SJCRH30 (cell line): ENCODE data around the gene DPH5. TPM values are rescaled to one million over a fixed set of nuclear protein-coding genes. Genes with fewer than 3 reads are reported as not detected.

Source experiments
- DNase-seq, 2 experiments: peaks; one replicate each; pipeline ENCODE4 v3.0.0-alpha.2; 2015 to 2020
- H3K27ac ChIP-seq: fragments of 250-450 bp; sonication (Bioruptor Pico); 2 replicates; pipeline ENCODE4 v1.5.1; 2020; ENCODE audit warnings: mild to moderate bottlenecking, moderate library complexity
- H3K27me3 ChIP-seq: fragments of 250-450 bp; sonication (Bioruptor Pico); 2 replicates; pipeline ENCODE4 v1.5.1; 2020; ENCODE audit warnings: mild to moderate bottlenecking, moderate library complexity
- H3K36me3 ChIP-seq: fragments of 250-450 bp; sonication (Bioruptor Pico); 2 replicates; pipeline ENCODE4 v1.5.1; 2020; ENCODE audit warnings: mild to moderate bottlenecking, moderate library complexity
- H3K4me1 ChIP-seq: fragments of 250-450 bp; sonication (Bioruptor Pico); 2 replicates; pipeline ENCODE4 v1.5.1; 2020; ENCODE audit warnings: mild to moderate bottlenecking, moderate library complexity
- H3K4me3 ChIP-seq: fragments of 250-450 bp; sonication (Bioruptor Pico); 2 replicates; pipeline ENCODE4 v1.5.1; 2020; ENCODE audit warnings: mild to moderate bottlenecking, moderate library complexity
- H3K9me3 ChIP-seq: fragments of 250-450 bp; sonication (Bioruptor Pico); replicated peaks from 2 replicates; pipeline ENCODE4 v1.5.1; 2020; ENCODE audit warnings: mild to moderate bottlenecking, moderate library complexity
- total RNA-seq: library from RNA; depleted of rRNA; stranded (reverse); fragments of >200 nt; shearing (Covaris generic); gene quantifications from 2 replicates; pipeline ENCODE4 v1.2.3, GENCODE V29; 2014

Gene DPH5
- total RNA-seq, 1 experiment from 2014 or later: 41.4 TPM

GRCh38 chr1:101013776-101014175 is 11.8 kb downstream of the DPH5 start:
- H3K4me3 ChIP-seq: no peak overlapping the region
- H3K36me3 ChIP-seq: peaks cover 32% of the 10 kb centered on the region
- no peaks in the 10 kb centered on the region for H3K9me3 ChIP-seq
- H3K4me1 ChIP-seq: no peaks in the 10 kb centered on the region
- H3K27ac ChIP-seq: no peak overlapping the region
- no peak for DNase-seq
- H3K27me3 ChIP-seq: no peaks in the 10 kb centered on the region

GRCh38 chr1:101008229-101008834 is 17.3 kb downstream of the DPH5 start:
- Histone ChIP-seq H3K27me3 (no peaks in the 10 kb centered on the region), H3K27ac (no peak overlapping the region), H3K9me3 (no peaks in the 10 kb centered on the region), H3K4me1 (no peaks in the 10 kb centered on the region; the same call in 1 of the 2 replicates), H3K36me3 (peaks cover 25% of the 10 kb centered on the region), H3K4me3 (no peak overlapping the region)
- DNase-seq: no peak

- H3K27ac ChIP-seq: no peak overlapping the region
- no peaks in the 10 kb centered on the region for H3K27me3 ChIP-seq
Observed at GRCh38 chr1:101006553-101006952, 19.0 kb downstream of the DPH5 start.

GRCh38 chr1:101005871-101006270 is 19.7 kb downstream of the DPH5 start:
- Histone ChIP-seq H3K36me3 (peaks cover 15% of the 10 kb centered on the region; the same call in 1 of the 2 replicates), H3K27ac (no peak overlapping the region), H3K27me3 (no peaks in the 10 kb centered on the region), H3K9me3 (no peaks in the 10 kb centered on the region), H3K4me3 (no peak overlapping the region), H3K4me1 (peaks cover 15% of the 10 kb centered on the region)
- DNase-seq: no peak

More at GRCh38 chr1:101006553-101006952, 19.0 kb downstream of the DPH5 start:
- no peaks in the 10 kb centered on the region for H3K9me3 ChIP-seq
- DNase-seq: no peak
- peaks cover 15% of the 10 kb centered on the region for H3K4me1 ChIP-seq
- H3K4me3 ChIP-seq: no peak overlapping the region
- H3K36me3 ChIP-seq: peaks cover 13% of the 10 kb centered on the region; the same call in 1 of the 2 replicates

- H3K4me3 ChIP-seq: no peak overlapping the region
- H3K27ac ChIP-seq: no peak overlapping the region
- peaks cover 18% of the 10 kb centered on the region for H3K36me3 ChIP-seq
- no peaks in the 10 kb centered on the region for H3K27me3 ChIP-seq
- no peak for DNase-seq
- H3K4me1 ChIP-seq: peaks cover 15% of the 10 kb centered on the region
- no peaks in the 10 kb centered on the region for H3K9me3 ChIP-seq
Observed at GRCh38 chr1:101005183-101005582, 20.4 kb downstream of the DPH5 start.

GRCh38 chr1:101004670-101005069 is 20.9 kb downstream of the DPH5 start:
- Histone ChIP-seq H3K27me3 (no peaks in the 10 kb centered on the region), H3K36me3 (peaks cover 18% of the 10 kb centered on the region), H3K27ac (no peak overlapping the region), H3K9me3 (no peaks in the 10 kb centered on the region), H3K4me1 (peaks cover 15% of the 10 kb centered on the region), H3K4me3 (no peak overlapping the region)
- no peak for DNase-seq

- Histone ChIP-seq H3K4me3 (no peak overlapping the region), H3K9me3 (no peaks in the 10 kb centered on the region), H3K27ac (no peak overlapping the region), H3K4me1 (peaks cover 15% of the 10 kb centered on the region), H3K36me3 (peaks cover 13% of the 10 kb centered on the region), H3K27me3 (no peaks in the 10 kb centered on the region)
- DNase-seq: no peak
Observed at GRCh38 chr1:101004061-101004460, 21.5 kb downstream of the DPH5 start.

- no peak for DNase-seq
- peaks cover 12% of the 10 kb centered on the region for H3K36me3 ChIP-seq
- H3K9me3 ChIP-seq: no peaks in the 10 kb centered on the region
- peaks cover 15% of the 10 kb centered on the region for H3K4me1 ChIP-seq
- no peak overlapping the region for H3K27ac ChIP-seq
- H3K4me3 ChIP-seq: no peak overlapping the region
- no peaks in the 10 kb centered on the region for H3K27me3 ChIP-seq
Observed at GRCh38 chr1:101003012-101003650, 22.5 kb downstream of the DPH5 start.

- Histone ChIP-seq H3K4me3 (no peak overlapping the region), H3K27ac (no peak overlapping the region), H3K27me3 (no peaks in the 10 kb centered on the region), H3K4me1 (peaks cover 15% of the 10 kb centered on the region; the same call in 1 of the 2 replicates), H3K9me3 (no peaks in the 10 kb centered on the region), H3K36me3 (peaks cover 15% of the 10 kb centered on the region)
- DNase-seq: peak in 1 of 2 experiments; percentile 24
Observed at GRCh38 chr1:101002551-101002950, 23.0 kb downstream of the DPH5 start.

- no peaks in the 10 kb centered on the region for H3K9me3 ChIP-seq
- no peak overlapping the region for H3K27ac ChIP-seq
- no peak overlapping the region for H3K4me3 ChIP-seq
- no peak for DNase-seq
- peaks cover 14% of the 10 kb centered on the region for H3K36me3 ChIP-seq
- H3K4me1 ChIP-seq: peaks cover 25% of the 10 kb centered on the region
- H3K27me3 ChIP-seq: no peaks in the 10 kb centered on the region
Observed at GRCh38 chr1:101000131-101000873, 25.3 kb downstream of the DPH5 start.

GRCh38 chr1:100998426-100998825 is 27.2 kb downstream of the DPH5 start:
- Histone ChIP-seq H3K36me3 (peaks cover 16% of the 10 kb centered on the region), H3K4me1 (peaks cover 31% of the 10 kb centered on the region)
- no peak for DNase-seq

GRCh38 chr1:100995198-100995988 is 30.2 kb downstream of the DPH5 start:
- Histone ChIP-seq H3K9me3 (no peaks in the 10 kb centered on the region), H3K36me3 (peaks cover 18% of the 10 kb centered on the region), H3K27me3 (no peaks in the 10 kb centered on the region), H3K4me3 (no peak overlapping the region), H3K27ac (peak overlapping the region; percentile 47), H3K4me1 (peaks cover 16% of the 10 kb centered on the region)
- peak in 1 of 2 experiments; percentile 39 for DNase-seq

More at GRCh38 chr1:100998426-100998825, 27.2 kb downstream of the DPH5 start:
- Histone ChIP-seq H3K27me3 (no peaks in the 10 kb centered on the region), H3K9me3 (no peaks in the 10 kb centered on the region), H3K4me3 (no peak overlapping the region), H3K27ac (no peak overlapping the region)

GRCh38 chr1:100989306-100990077 is 36.1 kb downstream of the DPH5 start:
- Histone ChIP-seq H3K27me3 (no peaks in the 10 kb centered on the region), H3K4me3 (no peak overlapping the region), H3K36me3 (peaks cover 19% of the 10 kb centered on the region), H3K4me1 (peaks cover 26% of the 10 kb centered on the region), H3K27ac (peak overlapping the region; percentile 21; the same call in 1 of the 2 replicates), H3K9me3 (no peaks in the 10 kb centered on the region)
- peak; percentile 21 to 60 for DNase-seq

GRCh38 chr1:100988121-100988520 is 37.5 kb downstream of the DPH5 start:
- no peak overlapping the region for H3K4me3 ChIP-seq
- H3K9me3 ChIP-seq: no peaks in the 10 kb centered on the region
- H3K4me1 ChIP-seq: peaks cover 32% of the 10 kb centered on the region
- no peaks in the 10 kb centered on the region for H3K27me3 ChIP-seq
- no peak overlapping the region for H3K27ac ChIP-seq
- DNase-seq: no peak
- H3K36me3 ChIP-seq: peaks cover 19% of the 10 kb centered on the region
